MM.1S (cell line): ENCODE results near the gene RAB34.

Experiments used
- CTCF ChIP-seq: fragments of 300-600 bp; sonication (generic); IDR thresholded peaks from 2 replicates; pipeline ENCODE4 v1.5.1; 2016; ENCODE audit warnings: antibody characterized with exemption, low read length, mixed read lengths
- EZH2 ChIP-seq: fragments of 300-600 bp; sonication (generic); optimal IDR thresholded peaks from 2 replicates; pipeline ENCODE3; 2017; ENCODE audit warnings: low read depth, mild to moderate bottlenecking, antibody characterized with exemption, low read length, mixed read lengths
- EZH2phosphoT487 ChIP-seq: fragments of 300-600 bp; sonication (generic); IDR thresholded peaks from 2 replicates; pipeline ENCODE4 v1.6.1; 2018; ENCODE audit warnings: antibody characterized with exemption, low read length

- TF ChIP-seq CTCF, result no peak
- no peak for TF ChIP-seq EZH2phosphoT487
- TF ChIP-seq EZH2, result no peak
These were observed 49.8 kb downstream of the RAB34 start for GRCh38 chr17:28667870-28668269.
